Lower leg skin (tissue), 3 donors: ENCODE data around the gene NFIB.

Experiments
- POLR2A ChIP-seq, 2 donors: fragments of 450-650 bp; IDR thresholded peaks; one replicate each; pipeline ENCODE4 v1.6.1; 2016 to 2017; ENCODE audit warnings: antibody characterized with exemption in 2 of 2, mild to moderate bottlenecking in 1 of 2, moderate library complexity in 1 of 2
- TF ChIP-seq, protein P1 (sequence below), 3 donors: fragments of 450-650 bp; IDR thresholded peaks; one replicate each; pipeline ENCODE4 v1.5.1; 2016; ENCODE audit warnings: antibody characterized with exemption in 3 of 3, mild to moderate bottlenecking in 3 of 3, moderate library complexity in 2 of 3

DNA sequence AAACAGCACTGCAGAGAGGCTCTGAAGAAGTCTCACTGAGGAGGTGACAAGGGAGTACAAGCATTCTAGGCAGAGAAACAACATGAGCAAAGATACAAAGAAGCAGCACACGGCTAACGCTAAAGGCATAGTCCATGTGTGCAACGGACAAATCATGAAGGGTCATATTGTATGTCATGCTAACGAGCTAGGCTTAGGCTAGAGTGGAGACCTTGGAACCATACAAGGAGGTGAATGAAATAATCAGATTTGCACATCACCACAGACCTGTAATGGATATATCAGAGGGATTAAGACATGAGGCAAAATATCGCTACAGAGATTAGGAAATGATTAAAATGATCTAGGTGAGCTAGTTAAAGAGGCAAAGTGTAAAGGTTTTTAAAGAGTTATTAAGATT, 145.6 kb downstream of the NFIB start:
- TF ChIP-seq, protein P1, sequence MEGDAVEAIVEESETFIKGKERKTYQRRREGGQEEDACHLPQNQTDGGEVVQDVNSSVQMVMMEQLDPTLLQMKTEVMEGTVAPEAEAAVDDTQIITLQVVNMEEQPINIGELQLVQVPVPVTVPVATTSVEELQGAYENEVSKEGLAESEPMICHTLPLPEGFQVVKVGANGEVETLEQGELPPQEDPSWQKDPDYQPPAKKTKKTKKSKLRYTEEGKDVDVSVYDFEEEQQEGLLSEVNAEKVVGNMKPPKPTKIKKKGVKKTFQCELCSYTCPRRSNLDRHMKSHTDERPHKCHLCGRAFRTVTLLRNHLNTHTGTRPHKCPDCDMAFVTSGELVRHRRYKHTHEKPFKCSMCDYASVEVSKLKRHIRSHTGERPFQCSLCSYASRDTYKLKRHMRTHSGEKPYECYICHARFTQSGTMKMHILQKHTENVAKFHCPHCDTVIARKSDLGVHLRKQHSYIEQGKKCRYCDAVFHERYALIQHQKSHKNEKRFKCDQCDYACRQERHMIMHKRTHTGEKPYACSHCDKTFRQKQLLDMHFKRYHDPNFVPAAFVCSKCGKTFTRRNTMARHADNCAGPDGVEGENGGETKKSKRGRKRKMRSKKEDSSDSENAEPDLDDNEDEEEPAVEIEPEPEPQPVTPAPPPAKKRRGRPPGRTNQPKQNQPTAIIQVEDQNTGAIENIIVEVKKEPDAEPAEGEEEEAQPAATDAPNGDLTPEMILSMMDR (IDR thresholded peaks at IDR 0.05) = no peak
- TF ChIP-seq POLR2A (IDR thresholded peaks at IDR 0.05) = no peak
